ENCODE measurements around the gene ADORA2A.

ADORA2A gene

DNA sequence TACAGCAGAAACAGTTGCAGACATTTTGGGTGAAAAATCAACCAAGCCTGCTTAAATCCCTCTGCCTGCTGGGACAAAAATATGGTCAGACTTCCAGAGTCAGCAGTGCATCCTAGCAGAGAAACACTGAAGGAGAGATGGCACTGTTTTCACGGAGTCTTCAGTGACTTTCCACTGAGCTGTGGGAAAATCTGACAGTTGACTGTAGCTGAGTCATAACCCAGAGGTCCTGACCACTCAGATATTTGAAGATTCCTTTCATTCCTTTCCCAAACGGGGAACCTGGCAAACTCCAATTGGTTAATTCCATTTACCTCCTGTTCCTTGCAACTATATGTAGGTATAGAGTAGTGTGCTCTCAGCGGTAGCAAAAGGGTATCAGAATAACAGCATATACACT lies 46.8 kb downstream of the ADORA2A start:
- DNase-seq (ENCODE audit: insufficient read length, low spot score) (no peak), FAIRE-seq (no peak)
- TF ChIP-seq, protein P1, sequence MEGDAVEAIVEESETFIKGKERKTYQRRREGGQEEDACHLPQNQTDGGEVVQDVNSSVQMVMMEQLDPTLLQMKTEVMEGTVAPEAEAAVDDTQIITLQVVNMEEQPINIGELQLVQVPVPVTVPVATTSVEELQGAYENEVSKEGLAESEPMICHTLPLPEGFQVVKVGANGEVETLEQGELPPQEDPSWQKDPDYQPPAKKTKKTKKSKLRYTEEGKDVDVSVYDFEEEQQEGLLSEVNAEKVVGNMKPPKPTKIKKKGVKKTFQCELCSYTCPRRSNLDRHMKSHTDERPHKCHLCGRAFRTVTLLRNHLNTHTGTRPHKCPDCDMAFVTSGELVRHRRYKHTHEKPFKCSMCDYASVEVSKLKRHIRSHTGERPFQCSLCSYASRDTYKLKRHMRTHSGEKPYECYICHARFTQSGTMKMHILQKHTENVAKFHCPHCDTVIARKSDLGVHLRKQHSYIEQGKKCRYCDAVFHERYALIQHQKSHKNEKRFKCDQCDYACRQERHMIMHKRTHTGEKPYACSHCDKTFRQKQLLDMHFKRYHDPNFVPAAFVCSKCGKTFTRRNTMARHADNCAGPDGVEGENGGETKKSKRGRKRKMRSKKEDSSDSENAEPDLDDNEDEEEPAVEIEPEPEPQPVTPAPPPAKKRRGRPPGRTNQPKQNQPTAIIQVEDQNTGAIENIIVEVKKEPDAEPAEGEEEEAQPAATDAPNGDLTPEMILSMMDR (IDR thresholded peaks at IDR 0.05; ENCODE audit: insufficient read depth, missing control alignments): no peak

DNA sequence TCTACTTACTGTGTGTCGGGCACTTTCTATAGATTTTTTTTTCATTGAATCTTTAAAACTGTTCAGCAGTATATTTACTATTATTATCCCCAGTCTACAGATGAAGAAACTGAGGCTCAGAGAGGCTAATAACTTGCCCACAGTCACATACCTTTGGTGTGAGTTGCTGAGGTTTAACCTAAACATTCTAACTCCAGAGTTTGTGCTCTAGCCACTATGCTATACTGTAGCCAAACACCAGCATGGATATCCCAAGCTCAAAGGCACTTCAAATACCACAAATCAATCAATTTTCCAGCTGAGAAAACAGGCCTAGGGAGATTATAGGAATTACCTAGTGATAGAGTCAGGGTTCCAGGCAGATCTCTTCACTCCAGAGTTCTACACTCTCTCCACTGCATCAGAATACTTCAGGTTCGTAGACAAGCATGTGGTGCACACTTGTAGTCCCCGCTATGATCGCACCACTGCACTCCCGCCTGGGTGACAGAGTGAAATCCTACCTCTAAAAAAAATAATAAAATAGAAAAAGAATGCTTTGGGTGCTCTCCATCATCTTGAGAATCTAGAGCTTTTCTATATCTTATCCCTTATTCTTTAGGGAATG lies 47.4 kb downstream of the ADORA2A start:
- TF ChIP-seq, protein P1 (IDR thresholded peaks at IDR 0.05; ENCODE audit: insufficient read depth, missing control alignments): no peak
- FAIRE-seq: no peak

DNA sequence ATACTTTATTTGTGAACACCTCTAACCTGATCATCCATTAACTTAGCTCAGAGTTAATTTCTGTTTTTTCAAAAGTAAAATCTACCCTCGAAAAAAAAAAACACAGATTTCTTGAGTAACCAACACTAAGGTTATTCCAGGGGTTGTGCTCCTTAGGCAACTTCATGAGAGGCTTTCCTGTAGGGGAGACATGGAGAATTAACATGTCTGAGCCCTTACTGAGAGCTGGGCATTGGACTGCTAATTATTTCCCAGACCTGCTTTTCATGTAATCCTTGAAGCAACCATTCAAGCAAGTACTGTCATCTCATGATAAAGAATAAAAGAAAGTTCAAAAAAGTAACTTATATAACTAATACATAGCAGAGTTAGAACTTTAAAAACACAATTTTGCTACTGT lies 54.2 kb downstream of the ADORA2A start:
- TF ChIP-seq, protein P1 (IDR thresholded peaks at IDR 0.05; ENCODE audit: insufficient read depth, missing control alignments): no peak
- DNase-seq (ENCODE audit: insufficient read length, low spot score) (no peak), FAIRE-seq (peak; percentile 87)

More for the DNA sequence above, 47.4 kb downstream of the ADORA2A start:
- DNase-seq (ENCODE audit: insufficient read length, low spot score): no peak

DNA sequence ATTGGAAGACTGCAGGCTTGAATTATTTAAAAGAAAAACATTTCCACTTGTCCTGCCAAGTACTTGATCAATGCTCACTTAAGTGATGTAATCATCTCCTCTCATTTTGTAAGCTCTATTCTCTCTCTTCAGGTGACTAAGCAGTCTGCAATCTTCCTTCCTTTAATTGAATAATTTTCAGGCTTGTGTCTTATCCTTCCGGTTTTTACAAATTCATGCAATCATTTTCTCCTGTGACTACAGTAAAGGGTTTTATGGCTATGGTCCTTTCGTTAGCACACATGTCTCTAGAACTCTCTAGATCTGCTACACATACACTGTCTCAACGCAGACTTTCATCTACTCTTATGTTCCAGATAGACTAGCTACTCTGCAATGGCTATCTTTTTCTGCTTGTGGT lies 55.2 kb downstream of the ADORA2A start:
- TF ChIP-seq, protein P1 (IDR thresholded peaks at IDR 0.05; ENCODE audit: insufficient read depth, missing control alignments): no peak
- FAIRE-seq: no peak
- DNase-seq (ENCODE audit: insufficient read length, low spot score): no peak

DNA sequence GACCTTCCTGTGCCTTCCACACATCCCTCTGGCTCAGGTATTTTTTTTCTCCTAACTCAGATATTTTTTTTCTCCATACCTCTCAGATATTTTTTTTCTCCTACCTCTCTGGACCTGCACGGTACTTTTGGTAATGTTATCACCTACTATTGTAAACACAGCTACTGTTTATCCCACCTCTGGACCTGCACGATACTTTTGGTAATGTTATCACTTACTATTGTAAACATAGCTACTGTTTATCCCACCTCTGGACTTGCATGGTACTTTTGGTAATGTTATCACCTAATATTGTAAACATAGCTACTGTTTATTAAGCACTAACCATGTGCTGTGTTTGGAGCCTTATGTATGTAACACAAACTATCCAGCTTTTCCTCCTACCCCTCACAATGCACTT lies 55.6 kb downstream of the ADORA2A start:
- FAIRE-seq: no peak
- DNase-seq (ENCODE audit: insufficient read length, low spot score): no peak
- TF ChIP-seq, protein P1 (IDR thresholded peaks at IDR 0.05; ENCODE audit: insufficient read depth, missing control alignments): no peak

DNA sequence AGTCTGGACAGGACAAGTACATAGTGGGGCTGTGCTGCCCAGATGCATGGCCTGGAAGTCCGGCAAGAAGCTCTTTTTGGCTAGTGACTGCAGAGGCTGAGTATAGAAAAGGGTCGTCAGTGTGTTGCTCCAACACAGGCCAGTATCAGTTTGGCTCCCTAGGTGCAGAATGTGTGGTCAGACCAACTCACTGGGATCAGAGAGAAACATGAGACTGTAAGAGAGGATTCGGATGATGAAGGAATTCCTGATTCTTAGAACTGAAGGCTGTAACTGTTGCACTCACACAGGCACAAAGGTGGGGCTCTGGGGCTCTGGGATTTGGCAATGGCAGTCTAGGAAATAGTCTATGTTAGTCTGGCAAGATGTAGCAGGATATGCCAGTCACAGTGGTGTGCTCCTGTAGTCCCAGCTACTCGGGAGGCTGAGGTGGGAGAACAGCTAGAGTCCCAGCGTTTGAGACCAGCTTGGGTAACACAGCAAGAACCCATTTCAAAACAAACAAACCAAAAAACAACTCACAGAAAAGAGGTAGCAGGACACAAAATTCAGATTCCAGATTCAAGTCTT lies 56.7 kb downstream of the ADORA2A start:
- FAIRE-seq (no peak), DNase-seq (ENCODE audit: insufficient read length, low spot score) (no peak)
- TF ChIP-seq, protein P1 (IDR thresholded peaks at IDR 0.05; ENCODE audit: insufficient read depth, missing control alignments): no peak

DNA sequence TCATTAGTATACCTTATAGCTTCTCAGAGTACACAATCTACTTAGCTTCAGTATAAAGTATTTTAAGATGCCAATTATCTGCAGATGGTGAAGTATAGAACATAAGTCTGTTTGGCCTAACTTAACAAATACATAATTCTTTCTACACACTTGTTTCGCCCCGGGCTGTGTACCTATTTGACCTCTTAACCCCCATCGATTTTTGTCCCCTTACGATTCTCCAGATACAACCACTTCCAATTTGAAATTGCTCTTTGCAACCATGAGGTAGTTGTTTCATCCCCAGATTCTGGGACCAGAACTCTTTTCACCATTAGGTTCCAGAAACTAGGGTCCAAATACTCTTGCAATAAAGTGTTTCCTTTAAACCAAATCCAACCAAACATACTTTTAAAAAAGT lies 57.8 kb downstream of the ADORA2A start:
- DNase-seq (ENCODE audit: insufficient read length, low spot score) (no peak), FAIRE-seq (no peak)
- TF ChIP-seq, protein P1 (IDR thresholded peaks at IDR 0.05; ENCODE audit: insufficient read depth, missing control alignments): no peak
